ENCODE results near the gene RHOXF2B. TPM values are rescaled to one million over a fixed set of nuclear protein-coding genes. Genes with fewer than 3 reads are reported as not detected.
"Not testable (repeated sequence)": the region's sequence is repeated elsewhere in the genome, so short reads cannot be mapped to it uniquely, and the experiment has no call there.

The RHOXF2B gene
- total RNA-seq (under 1 TPM in 1 of 2 donors, not detected in 1; 0.12 TPM), polyA plus RNA-seq (not detected)
- long read RNA-seq, donor 1: 0 reads
- long read RNA-seq, donor 2: 0 reads
- long read RNA-seq, donor 3: 0 reads
- long read RNA-seq, donor 4: 0 reads
- long read RNA-seq, donor 5: 0 reads

DNA sequence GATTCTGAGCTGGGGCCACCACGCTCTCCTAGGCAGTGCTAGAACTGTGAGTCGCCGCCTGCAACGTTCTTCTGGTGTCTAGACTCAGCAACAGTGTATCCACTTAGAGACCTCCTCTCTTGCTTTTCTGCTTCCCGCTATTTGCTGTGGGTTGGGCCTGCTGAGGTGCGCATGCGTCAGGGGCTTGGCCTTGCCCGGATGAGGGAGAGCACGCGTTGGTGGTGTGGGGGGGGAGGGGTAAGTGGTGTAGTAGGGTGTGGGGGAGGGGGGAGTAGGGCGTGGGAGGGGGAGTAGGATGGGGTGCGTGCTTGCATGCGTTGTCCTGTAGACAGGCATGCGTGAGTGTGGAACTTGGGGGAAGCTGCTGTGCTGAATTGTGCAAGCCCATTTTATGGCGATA, at the start of gene RHOXF2B:
TSS of gene RHOXF2B (minus strand) at position 101 of the 400 bp plus-strand sequence. CDS start 138 bp downstream, outside the sequence.
- H3K4me3 ChIP-seq; H3K27ac ChIP-seq (ENCODE audit: low read depth in 1 of 2, low read length in 1 of 2); H3K4me1 ChIP-seq (ENCODE audit: control insufficient read depth in 5 of 5, insufficient read depth in 5 of 5, low read length in 5 of 5); DNase-seq; H3K9me3 ChIP-seq (ENCODE audit: control insufficient read depth in 4 of 4, insufficient read depth in 3 of 4, low read length in 3 of 4); H3K36me3 ChIP-seq (ENCODE audit: control insufficient read depth in 4 of 4, insufficient read depth in 4 of 4, low read length in 4 of 4); H3K9ac ChIP-seq (ENCODE audit: insufficient read depth in 1 of 2, low read length in 2 of 2); ATAC-seq (ENCODE audit: insufficient read depth, low FRiP score); H3K27me3 ChIP-seq (ENCODE audit: control insufficient read depth in 3 of 3, insufficient read depth in 3 of 3, low read length in 2 of 3): not testable (repeated sequence)
- no CpG with 5 or more reads among the region's 15 CpGs for WGBS, 2 donors

DNA sequence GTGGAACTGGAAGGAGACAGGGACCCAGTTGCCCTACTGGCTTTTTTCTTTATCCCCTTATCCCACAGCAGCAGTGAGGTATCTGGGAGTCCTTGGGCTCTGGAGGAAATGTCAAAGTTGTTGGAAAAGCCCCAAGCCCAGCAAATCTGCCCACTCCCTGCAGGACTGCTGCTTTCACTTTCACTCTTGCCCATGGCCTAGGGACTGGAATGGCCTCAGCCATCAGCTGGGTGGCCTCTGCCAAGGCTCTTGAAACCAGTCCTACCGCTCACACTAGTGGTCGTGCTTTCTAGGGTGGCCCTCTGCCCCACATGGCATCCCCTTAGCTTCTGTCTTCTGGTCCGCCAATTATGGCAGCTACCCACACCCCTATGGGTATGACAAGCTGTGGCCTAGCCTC, 48.0 kb upstream of the RHOXF2B start:
- 79% methylated on average over 3 of the region's 3 CpGs; no CpG with 5 or more reads in 1 of the 2 donors for WGBS, 2 donors
- ATAC-seq (ENCODE audit: insufficient read depth, low FRiP score) (no peak), DNase-seq (peak in 1 of 3 donors; percentile 16)
- Histone ChIP-seq H3K4me3 (no peak overlapping the region), H3K36me3 (ENCODE audit: control insufficient read depth in 4 of 4, insufficient read depth in 4 of 4, low read length in 4 of 4) (peaks cover 0 to 2% (median 0%) of the 10 kb centered on the region in 4 donors), H3K4me1 (ENCODE audit: control insufficient read depth in 5 of 5, insufficient read depth in 5 of 5, low read length in 5 of 5) (peaks cover 0 to 6% (median 0%) of the 10 kb centered on the region in 5 donors), H3K9ac (ENCODE audit: insufficient read depth in 1 of 2, low read length in 2 of 2) (no peak overlapping the region), H3K27ac (ENCODE audit: low read depth in 1 of 2, low read length in 1 of 2) (peak overlapping the region in 1 of 2 donors; percentile 17), H3K9me3 (ENCODE audit: control insufficient read depth in 4 of 4, insufficient read depth in 3 of 4, low read length in 3 of 4) (peaks cover 0 to 1% (median 0%) of the 10 kb centered on the region in 4 donors), H3K27me3 (ENCODE audit: control insufficient read depth in 3 of 3, insufficient read depth in 3 of 3, low read length in 2 of 3) (no peaks in the 10 kb centered on the region)
- TF ChIP-seq, protein P1, sequence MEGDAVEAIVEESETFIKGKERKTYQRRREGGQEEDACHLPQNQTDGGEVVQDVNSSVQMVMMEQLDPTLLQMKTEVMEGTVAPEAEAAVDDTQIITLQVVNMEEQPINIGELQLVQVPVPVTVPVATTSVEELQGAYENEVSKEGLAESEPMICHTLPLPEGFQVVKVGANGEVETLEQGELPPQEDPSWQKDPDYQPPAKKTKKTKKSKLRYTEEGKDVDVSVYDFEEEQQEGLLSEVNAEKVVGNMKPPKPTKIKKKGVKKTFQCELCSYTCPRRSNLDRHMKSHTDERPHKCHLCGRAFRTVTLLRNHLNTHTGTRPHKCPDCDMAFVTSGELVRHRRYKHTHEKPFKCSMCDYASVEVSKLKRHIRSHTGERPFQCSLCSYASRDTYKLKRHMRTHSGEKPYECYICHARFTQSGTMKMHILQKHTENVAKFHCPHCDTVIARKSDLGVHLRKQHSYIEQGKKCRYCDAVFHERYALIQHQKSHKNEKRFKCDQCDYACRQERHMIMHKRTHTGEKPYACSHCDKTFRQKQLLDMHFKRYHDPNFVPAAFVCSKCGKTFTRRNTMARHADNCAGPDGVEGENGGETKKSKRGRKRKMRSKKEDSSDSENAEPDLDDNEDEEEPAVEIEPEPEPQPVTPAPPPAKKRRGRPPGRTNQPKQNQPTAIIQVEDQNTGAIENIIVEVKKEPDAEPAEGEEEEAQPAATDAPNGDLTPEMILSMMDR (IDR thresholded peaks at IDR 0.05; ENCODE audit: control extremely low read depth, extremely low read depth): no peak

DNA sequence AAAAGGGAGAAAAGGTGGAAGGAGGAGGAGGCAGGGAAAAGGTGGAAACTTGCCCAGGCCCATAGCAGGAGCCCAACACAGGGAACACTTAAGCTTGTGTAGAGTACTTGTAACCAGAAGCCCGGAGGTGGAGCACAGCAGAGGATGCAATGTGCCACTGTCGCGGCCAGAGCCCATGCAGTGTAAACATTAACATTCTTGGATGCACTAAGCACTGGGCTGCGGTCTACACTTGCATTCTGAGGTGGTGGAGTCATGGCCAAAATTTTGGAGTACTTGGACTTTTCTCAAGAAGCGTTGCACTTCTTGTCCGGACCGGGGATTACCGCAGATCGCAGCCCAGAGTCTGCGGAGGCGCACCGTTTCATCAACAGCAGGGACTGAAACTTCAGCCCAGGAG, 42.7 kb upstream of the RHOXF2B start:
- Histone ChIP-seq H3K4me3 (no peak overlapping the region), H3K27me3 (ENCODE audit: control insufficient read depth in 3 of 3, insufficient read depth in 3 of 3, low read length in 2 of 3) (no peaks in the 10 kb centered on the region), H3K27ac (ENCODE audit: low read depth in 1 of 2, low read length in 1 of 2) (no peak overlapping the region), H3K9me3 (ENCODE audit: control insufficient read depth in 4 of 4, insufficient read depth in 3 of 4, low read length in 3 of 4) (peaks cover 0 to 2% (median 0%) of the 10 kb centered on the region in 4 donors), H3K9ac (ENCODE audit: insufficient read depth in 1 of 2, low read length in 2 of 2) (no peak overlapping the region), H3K36me3 (ENCODE audit: control insufficient read depth in 4 of 4, insufficient read depth in 4 of 4, low read length in 4 of 4) (no peaks in the 10 kb centered on the region), H3K4me1 (ENCODE audit: control insufficient read depth in 5 of 5, insufficient read depth in 5 of 5, low read length in 5 of 5) (peaks cover 0 to 3% (median 0%) of the 10 kb centered on the region in 5 donors)
- no peak for DNase-seq
- TF ChIP-seq, protein P1 (IDR thresholded peaks at IDR 0.05; ENCODE audit: control extremely low read depth, extremely low read depth): no peak
- peak; percentile 87 for ATAC-seq (ENCODE audit: insufficient read depth, low FRiP score)
- 70 to 87% methylated on average over 12 of the region's 12 CpGs for WGBS, 2 donors

DNA sequence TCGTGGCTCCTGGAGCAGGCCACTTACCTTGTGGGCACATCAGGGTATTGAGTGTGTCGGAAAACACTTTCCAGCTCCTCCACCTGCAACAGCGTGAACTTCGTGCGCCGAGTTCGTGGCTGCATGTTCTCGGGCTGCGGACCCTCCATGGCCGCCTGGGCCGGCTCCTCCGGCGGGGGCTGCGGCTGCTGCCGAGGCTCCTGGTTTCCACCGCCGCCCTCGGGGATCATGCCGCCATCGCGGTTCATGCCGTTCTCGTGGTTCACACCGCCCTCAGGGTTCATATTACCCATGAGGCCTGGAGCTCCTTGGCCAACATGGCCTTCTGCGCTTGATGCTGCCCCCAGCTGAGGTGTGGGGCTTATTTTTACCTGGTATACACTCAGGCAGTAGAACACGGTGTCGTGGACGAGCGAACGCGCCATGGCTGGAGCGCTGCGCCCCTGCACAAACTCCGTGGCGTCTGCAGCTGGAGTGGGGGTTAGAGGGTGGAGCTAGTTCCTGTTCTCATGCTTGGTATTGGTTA, 38.0 kb upstream of the RHOXF2B start, which contains the start of gene RHOXF1:
TSS of gene RHOXF1 (minus strand) at position 476 of the 526 bp plus-strand sequence. CDS start at position 425, 51 bp downstream.
- TF ChIP-seq, protein P1 (IDR thresholded peaks at IDR 0.05; ENCODE audit: control extremely low read depth, extremely low read depth): no peak
- Histone ChIP-seq H3K9ac (ENCODE audit: insufficient read depth in 1 of 2, low read length in 2 of 2) (no peak within 1 kb of the TSS), H3K4me3 (no peak within 1 kb of the TSS), H3K9me3 (ENCODE audit: control insufficient read depth in 4 of 4, insufficient read depth in 3 of 4, low read length in 3 of 4) (peaks cover 0 to 2% (median 0%) of the 10 kb centered on the region in 4 donors), H3K27ac (ENCODE audit: low read depth in 1 of 2, low read length in 1 of 2) (no peak within 1 kb of the TSS), H3K4me1 (ENCODE audit: control insufficient read depth in 5 of 5, insufficient read depth in 5 of 5, low read length in 5 of 5) (no peaks in the 10 kb centered on the region), H3K27me3 (ENCODE audit: control insufficient read depth in 3 of 3, insufficient read depth in 3 of 3, low read length in 2 of 3) (no peaks in the 10 kb centered on the region), H3K36me3 (ENCODE audit: control insufficient read depth in 4 of 4, insufficient read depth in 4 of 4, low read length in 4 of 4) (no peaks in the 10 kb centered on the region)
- WGBS, 2 donors: 91 to 94% methylated on average over 15 to 35 of the region's 35 CpGs
- ATAC-seq (ENCODE audit: insufficient read depth, low FRiP score) (no peak), DNase-seq (no peak)
